H1 (cell line): Measurements from ENCODE around the gene IKZF1.

Experiments used
- CBX8 ChIP-seq: fragments of 300-800, 300-1000 bp; sonication (generic); IDR thresholded peaks from 2 replicates; pipeline ENCODE4 v1.7.1; 2016; ENCODE audit warnings: low read depth, low read length, borderline replicate concordance
- CHD2 ChIP-seq: IDR thresholded peaks from 2 replicates; pipeline ENCODE4 v1.6.1; 2012; ENCODE audit warnings: low read length, improper control_type of control experiment
- GABPA ChIP-seq: IDR thresholded peaks from 2 replicates; pipeline ENCODE4 v1.6.1; 2011; ENCODE audit warnings: mild to moderate bottlenecking, low read length, moderate library complexity, borderline replicate concordance; ENCODE audit not compliant: insufficient read depth
- POLR2A ChIP-seq, 2 experiments: IDR thresholded peaks; 1 replicate in 1 of 2; 2 replicates in 1 of 2; pipeline ENCODE4 v1.6.1; 2011; ENCODE audit warnings: low read depth in 2 of 2, low read length in 2 of 2, mild to moderate bottlenecking in 2 of 2; ENCODE audit errors: control extremely low read depth in 1 of 2
- SIN3A ChIP-seq, 2 experiments: IDR thresholded peaks in 1 of 2; conservative IDR thresholded peaks in 1 of 2; 2 replicates each; pipeline ENCODE4 v1.6.1; 2011 to 2012; ENCODE audit warnings: low read length in 2 of 2, improper control_type of control experiment in 1 of 2, low read depth in 1 of 2, mild to moderate bottlenecking in 1 of 2
- SIX5 ChIP-seq: IDR thresholded peaks from 2 replicates; pipeline ENCODE4 v1.6.1; 2011; ENCODE audit warnings: mild to moderate bottlenecking, low read depth, low read length
- TF ChIP-seq, protein P1 (sequence below), 3 experiments: IDR thresholded peaks; 1 replicate in 2 of 3; 2 replicates in 1 of 3; pipeline versions ENCODE4 v1.5.1 to v1.6.1; 2011; ENCODE audit warnings: low read length in 3 of 3, mild to moderate bottlenecking in 3 of 3, inconsistent platforms in 2 of 3, low read depth in 1 of 3, moderate library complexity in 1 of 3; ENCODE audit not compliant: insufficient read depth in 1 of 3; ENCODE audit errors: control extremely low read depth in 1 of 3
- TF ChIP-seq, protein P2 (sequence below): IDR thresholded peaks from 2 replicates; pipeline ENCODE4 v1.6.1; 2011; ENCODE audit warnings: low read length, improper control_type of control experiment
- TF ChIP-seq, protein P3 (sequence below): IDR thresholded peaks from 2 replicates; pipeline ENCODE4 v1.6.1; 2012; ENCODE audit warnings: inconsistent platforms

DNA sequence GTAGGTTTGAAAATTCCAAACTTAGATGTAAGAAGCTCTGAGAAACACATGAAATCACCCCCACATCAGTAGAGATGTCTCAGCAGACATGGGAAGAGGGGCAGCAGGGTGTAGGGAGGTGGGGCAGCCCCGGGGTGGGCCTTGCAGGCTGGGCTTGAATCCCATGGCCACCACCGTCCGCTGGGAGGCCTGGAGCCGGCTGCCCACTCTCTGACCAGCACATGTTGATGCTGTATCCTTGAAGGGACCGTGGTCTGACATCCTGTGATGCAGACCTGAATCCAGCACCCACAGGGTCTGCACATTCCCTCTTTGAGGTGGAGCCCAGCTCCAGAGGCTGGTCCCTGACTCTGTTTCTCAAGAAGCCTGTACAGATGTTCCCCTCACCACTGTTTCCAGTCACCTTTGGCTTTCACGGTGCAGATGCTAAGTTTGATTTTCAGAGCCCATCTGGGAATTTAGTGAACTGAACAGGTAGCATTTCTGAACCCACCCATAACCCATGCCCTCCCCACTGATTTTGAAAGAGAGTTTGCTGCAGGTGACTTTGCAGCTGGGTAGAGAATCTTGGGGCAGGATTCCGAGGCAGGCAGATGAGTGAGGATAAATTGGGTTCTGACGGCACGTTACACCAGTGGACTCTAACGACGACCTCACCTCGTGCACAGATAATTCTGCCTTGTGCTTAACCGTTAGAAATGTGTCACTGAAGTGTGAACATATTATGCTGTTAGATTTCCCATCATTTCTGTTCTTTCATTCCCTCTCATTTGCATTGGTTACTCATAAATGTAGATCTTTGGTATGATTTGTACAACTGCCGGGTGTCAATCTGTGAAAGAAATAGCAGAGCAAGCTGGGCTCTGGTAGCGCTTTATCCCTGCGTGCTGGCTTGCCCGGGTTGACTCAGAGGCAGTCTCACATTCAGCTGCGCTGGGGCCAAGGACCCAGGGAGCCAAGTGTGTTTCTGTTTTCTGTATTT, 45.7 kb downstream of the IKZF1 start:
- TF ChIP-seq CBX8 (no peak), POLR2A (IDR thresholded peaks at IDR 0.05; ENCODE audit: control extremely low read depth in 1 of 2, low read depth in 2 of 2, low read length in 2 of 2) (no peak), SIN3A (conservative IDR thresholded peaks at IDR 0.05 in 1 of 2, IDR thresholded peaks at IDR 0.05 in 1 of 2; ENCODE audit: low read depth in 1 of 2, low read length in 2 of 2) (no peak), CHD2 (no peak), GABPA (no peak), SIX5 (no peak)
- TF ChIP-seq, protein P1, sequence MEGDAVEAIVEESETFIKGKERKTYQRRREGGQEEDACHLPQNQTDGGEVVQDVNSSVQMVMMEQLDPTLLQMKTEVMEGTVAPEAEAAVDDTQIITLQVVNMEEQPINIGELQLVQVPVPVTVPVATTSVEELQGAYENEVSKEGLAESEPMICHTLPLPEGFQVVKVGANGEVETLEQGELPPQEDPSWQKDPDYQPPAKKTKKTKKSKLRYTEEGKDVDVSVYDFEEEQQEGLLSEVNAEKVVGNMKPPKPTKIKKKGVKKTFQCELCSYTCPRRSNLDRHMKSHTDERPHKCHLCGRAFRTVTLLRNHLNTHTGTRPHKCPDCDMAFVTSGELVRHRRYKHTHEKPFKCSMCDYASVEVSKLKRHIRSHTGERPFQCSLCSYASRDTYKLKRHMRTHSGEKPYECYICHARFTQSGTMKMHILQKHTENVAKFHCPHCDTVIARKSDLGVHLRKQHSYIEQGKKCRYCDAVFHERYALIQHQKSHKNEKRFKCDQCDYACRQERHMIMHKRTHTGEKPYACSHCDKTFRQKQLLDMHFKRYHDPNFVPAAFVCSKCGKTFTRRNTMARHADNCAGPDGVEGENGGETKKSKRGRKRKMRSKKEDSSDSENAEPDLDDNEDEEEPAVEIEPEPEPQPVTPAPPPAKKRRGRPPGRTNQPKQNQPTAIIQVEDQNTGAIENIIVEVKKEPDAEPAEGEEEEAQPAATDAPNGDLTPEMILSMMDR (IDR thresholded peaks at IDR 0.05; ENCODE audit: control extremely low read depth in 1 of 3, insufficient read depth in 1 of 3, low read depth in 1 of 3, low read length in 3 of 3) = no peak
- TF ChIP-seq, protein P2, sequence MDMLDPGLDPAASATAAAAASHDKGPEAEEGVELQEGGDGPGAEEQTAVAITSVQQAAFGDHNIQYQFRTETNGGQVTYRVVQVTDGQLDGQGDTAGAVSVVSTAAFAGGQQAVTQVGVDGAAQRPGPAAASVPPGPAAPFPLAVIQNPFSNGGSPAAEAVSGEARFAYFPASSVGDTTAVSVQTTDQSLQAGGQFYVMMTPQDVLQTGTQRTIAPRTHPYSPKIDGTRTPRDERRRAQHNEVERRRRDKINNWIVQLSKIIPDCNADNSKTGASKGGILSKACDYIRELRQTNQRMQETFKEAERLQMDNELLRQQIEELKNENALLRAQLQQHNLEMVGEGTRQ = no peak
- TF ChIP-seq, protein P3, sequence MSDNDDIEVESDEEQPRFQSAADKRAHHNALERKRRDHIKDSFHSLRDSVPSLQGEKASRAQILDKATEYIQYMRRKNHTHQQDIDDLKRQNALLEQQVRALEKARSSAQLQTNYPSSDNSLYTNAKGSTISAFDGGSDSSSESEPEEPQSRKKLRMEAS = no peak
